Osteoblast (primary cell): ENCODE measurements around the gene TCL1A. TPM values are rescaled to one million over a fixed set of nuclear protein-coding genes. Genes with fewer than 3 reads are reported as not detected.

Experiments
- DNase-seq: peaks from one replicate; pipeline ENCODE4 v3.0.0; 2011; ENCODE audit warnings: low spot score, mixed read lengths; ENCODE audit not compliant: insufficient read length; ENCODE audit errors: missing footprints
- H2AFZ ChIP-seq: 2 replicates; pipeline ENCODE4 v1.6.0; 2011; ENCODE audit warnings: mild to moderate bottlenecking, low read length
- H3K27ac ChIP-seq: 2 replicates; pipeline ENCODE4 v1.5.1; 2011; ENCODE audit warnings: mild to moderate bottlenecking, low read depth, low read length, moderate library complexity
- H3K27me3 ChIP-seq: 2 replicates; pipeline ENCODE4 v1.6.0; 2012; ENCODE audit warnings: mild to moderate bottlenecking, control low read depth, inconsistent platforms, low read length, moderate library complexity; ENCODE audit not compliant: insufficient read depth
- H3K36me3 ChIP-seq: 2 replicates; pipeline ENCODE4 v1.5.1; 2011; ENCODE audit warnings: mild to moderate bottlenecking, low read length, control low read depth, moderate library complexity; ENCODE audit not compliant: insufficient read depth
- H3K4me1 ChIP-seq: 2 replicates; pipeline ENCODE4 v1.5.1; 2011; ENCODE audit warnings: mild to moderate bottlenecking, low read length, control low read depth, moderate library complexity; ENCODE audit not compliant: insufficient read depth
- H3K4me2 ChIP-seq: 2 replicates; pipeline ENCODE4 v1.6.0; 2011; ENCODE audit warnings: mild to moderate bottlenecking, low read length; ENCODE audit not compliant: insufficient read depth
- H3K4me3 ChIP-seq: fragments of 200-600 bp; sonication (generic); 3 replicates; pipeline ENCODE4 v1.5.1; 2012; ENCODE audit warnings: mild to moderate bottlenecking, low read length, inconsistent platforms; ENCODE audit not compliant: insufficient read depth
- H3K79me2 ChIP-seq: 2 replicates; pipeline ENCODE4 v1.6.0; 2012; ENCODE audit warnings: mild to moderate bottlenecking, low read length, control low read depth, inconsistent platforms; ENCODE audit not compliant: insufficient read depth
- H3K9me3 ChIP-seq: 2 replicates; pipeline ENCODE4 v1.5.1; 2011; ENCODE audit warnings: low read depth, low read length, control low read depth
- H4K20me1 ChIP-seq: 2 replicates; pipeline ENCODE4 v1.6.0; 2012; ENCODE audit warnings: mild to moderate bottlenecking, low read length, control low read depth; ENCODE audit not compliant: insufficient read depth
- total RNA-seq: library from RNA; depleted of rRNA; stranded (reverse); fragments of >200 nt; gene quantifications from 2 replicates; pipeline ENCODE4 v1.2.3, GENCODE V29; 2012
- TF ChIP-seq, protein P1 (sequence below): IDR thresholded peaks from 2 replicates; pipeline ENCODE4 v1.5.1; 2011; ENCODE audit warnings: mild to moderate bottlenecking, low read depth, low read length, moderate library complexity; ENCODE audit errors: extremely low read depth

Gene TCL1A
- total RNA-seq, 1 donor = not detected

DNA sequence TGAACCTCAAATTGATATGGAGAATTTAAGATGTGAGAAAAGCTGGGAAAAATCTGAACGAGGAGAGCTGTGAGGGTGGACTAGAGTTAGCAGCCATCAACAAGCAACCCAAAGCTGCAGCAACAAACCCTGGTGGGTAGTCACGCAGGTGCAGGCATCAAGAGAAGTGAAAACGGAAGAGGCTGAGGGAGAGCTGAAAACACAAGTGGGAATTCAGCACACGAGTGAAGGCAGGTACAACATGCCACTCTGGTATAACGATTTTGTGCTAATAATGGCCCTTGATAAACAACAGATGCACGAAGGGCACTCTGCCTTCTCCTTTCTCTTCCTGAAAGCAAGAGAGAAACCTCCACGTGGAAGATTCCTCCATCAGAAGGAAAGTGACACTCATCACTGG, 16.2 kb downstream of the TCL1A start:
- no peak for DNase-seq
- Histone ChIP-seq H3K4me1 (no peaks in the 10 kb centered on the region), H3K4me3 (no peak overlapping the region), H3K4me2 (no peak overlapping the region), H3K9me3 (no peaks in the 10 kb centered on the region), H2AFZ (no peak overlapping the region), H3K27me3 (no peaks in the 10 kb centered on the region), H3K27ac (no peak overlapping the region), H3K79me2 (no peaks in the 10 kb centered on the region), H3K36me3 (no peaks in the 10 kb centered on the region), H4K20me1 (no peaks in the 10 kb centered on the region)
- TF ChIP-seq, protein P1, sequence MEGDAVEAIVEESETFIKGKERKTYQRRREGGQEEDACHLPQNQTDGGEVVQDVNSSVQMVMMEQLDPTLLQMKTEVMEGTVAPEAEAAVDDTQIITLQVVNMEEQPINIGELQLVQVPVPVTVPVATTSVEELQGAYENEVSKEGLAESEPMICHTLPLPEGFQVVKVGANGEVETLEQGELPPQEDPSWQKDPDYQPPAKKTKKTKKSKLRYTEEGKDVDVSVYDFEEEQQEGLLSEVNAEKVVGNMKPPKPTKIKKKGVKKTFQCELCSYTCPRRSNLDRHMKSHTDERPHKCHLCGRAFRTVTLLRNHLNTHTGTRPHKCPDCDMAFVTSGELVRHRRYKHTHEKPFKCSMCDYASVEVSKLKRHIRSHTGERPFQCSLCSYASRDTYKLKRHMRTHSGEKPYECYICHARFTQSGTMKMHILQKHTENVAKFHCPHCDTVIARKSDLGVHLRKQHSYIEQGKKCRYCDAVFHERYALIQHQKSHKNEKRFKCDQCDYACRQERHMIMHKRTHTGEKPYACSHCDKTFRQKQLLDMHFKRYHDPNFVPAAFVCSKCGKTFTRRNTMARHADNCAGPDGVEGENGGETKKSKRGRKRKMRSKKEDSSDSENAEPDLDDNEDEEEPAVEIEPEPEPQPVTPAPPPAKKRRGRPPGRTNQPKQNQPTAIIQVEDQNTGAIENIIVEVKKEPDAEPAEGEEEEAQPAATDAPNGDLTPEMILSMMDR = no peak

DNA sequence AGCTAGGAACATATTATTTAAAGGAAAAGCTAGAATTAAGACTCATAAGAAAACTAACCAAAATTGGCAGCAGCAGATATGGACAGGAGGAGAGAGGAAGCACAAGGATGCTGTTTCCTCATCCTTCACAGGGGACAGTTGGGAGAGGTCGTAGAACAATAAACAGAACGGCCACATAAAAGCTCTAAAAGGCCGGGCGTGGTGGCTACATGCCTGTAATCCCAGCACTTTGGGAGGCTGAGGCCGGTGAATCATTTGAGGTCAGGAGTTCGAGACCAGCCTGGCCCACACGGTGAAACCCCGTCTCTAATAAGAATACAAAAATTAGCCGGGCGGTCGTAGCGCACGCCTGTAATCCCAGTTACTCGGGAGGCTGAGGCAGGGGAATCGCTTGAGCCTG, 17.2 kb downstream of the TCL1A start:
- no peak for DNase-seq
- H4K20me1 ChIP-seq = no peaks in the 10 kb centered on the region
- no peaks in the 10 kb centered on the region for H3K9me3 ChIP-seq
- no peak overlapping the region for H3K4me2 ChIP-seq
- H3K79me2 ChIP-seq = no peaks in the 10 kb centered on the region
- H3K4me1 ChIP-seq = no peaks in the 10 kb centered on the region
- no peak overlapping the region for H3K27ac ChIP-seq
- no peak overlapping the region for H2AFZ ChIP-seq
- no peaks in the 10 kb centered on the region for H3K36me3 ChIP-seq
- H3K27me3 ChIP-seq = no peaks in the 10 kb centered on the region
- TF ChIP-seq, protein P1 = no peak
- H3K4me3 ChIP-seq = no peak overlapping the region

- H3K36me3 ChIP-seq = no peaks in the 10 kb centered on the region
- no peak for DNase-seq
- no peaks in the 10 kb centered on the region for H3K79me2 ChIP-seq
- H3K27ac ChIP-seq = no peak overlapping the region
- no peaks in the 10 kb centered on the region for H4K20me1 ChIP-seq
- TF ChIP-seq, protein P1 = no peak
- no peak overlapping the region for H3K4me3 ChIP-seq
- H2AFZ ChIP-seq = no peak overlapping the region
- H3K9me3 ChIP-seq = no peaks in the 10 kb centered on the region
- no peaks in the 10 kb centered on the region for H3K27me3 ChIP-seq
- H3K4me2 ChIP-seq = no peak overlapping the region
- no peaks in the 10 kb centered on the region for H3K4me1 ChIP-seq
These were observed 18.0 kb downstream of the TCL1A start for GRCh38 chr14:95695913-95696312.

- no peak overlapping the region for H2AFZ ChIP-seq
- no peaks in the 10 kb centered on the region for H3K36me3 ChIP-seq
- no peak overlapping the region for H3K27ac ChIP-seq
- H3K4me3 ChIP-seq = no peak overlapping the region
- no peak overlapping the region for H3K4me2 ChIP-seq
- no peaks in the 10 kb centered on the region for H3K9me3 ChIP-seq
- no peaks in the 10 kb centered on the region for H3K4me1 ChIP-seq
- no peaks in the 10 kb centered on the region for H4K20me1 ChIP-seq
- H3K79me2 ChIP-seq = no peaks in the 10 kb centered on the region
- no peak for DNase-seq
- no peaks in the 10 kb centered on the region for H3K27me3 ChIP-seq
- TF ChIP-seq, protein P1 = no peak
These were observed 18.9 kb downstream of the TCL1A start for GRCh38 chr14:95695051-95695450.
